Neural progenitor cell (in vitro differentiated cells): ENCODE results near the gene KANK2. TPM values are rescaled to one million over a fixed set of nuclear protein-coding genes. Genes with fewer than 3 reads are reported as not detected.
A peak's percentile ranks its signal among the peaks of the same experiment; 100 is the strongest.
"Not testable (repeated sequence)": the region's sequence is repeated elsewhere in the genome, so short reads cannot be mapped to it uniquely, and the experiment has no call there.

Source experiments
- DNase-seq: peaks from one replicate; pipeline ENCODE4 v3.0.0-alpha.2; 2016; ENCODE audit warnings: low spot score
- H2AFZ ChIP-seq: fragments of 200-600 bp; sonication (generic); replicated peaks from 2 replicates; pipeline ENCODE4 v1.6.1; 2016; ENCODE audit warnings: antibody characterized with exemption
- H3F3A ChIP-seq: fragments of 200-600 bp; sonication (generic); 2 replicates; pipeline ENCODE4 v1.6.1; 2016; ENCODE audit warnings: antibody characterized with exemption, low read depth
- H3K27ac ChIP-seq: fragments of 200-600 bp; sonication (generic); 2 replicates; pipeline ENCODE4 v1.5.1; 2016; ENCODE audit warnings: mild to moderate bottlenecking
- H3K27me3 ChIP-seq: fragments of 200-600 bp; sonication (generic); 2 replicates; pipeline ENCODE4 v1.6.1; 2016; ENCODE audit warnings: mild to moderate bottlenecking, moderate library complexity
- H3K36me3 ChIP-seq: fragments of 200-600 bp; sonication (generic); 2 replicates; pipeline ENCODE4 v1.5.1; 2016
- H3K4me1 ChIP-seq: fragments of 200-600 bp; sonication (generic); 2 replicates; pipeline ENCODE4 v1.6.1; 2016; ENCODE audit warnings: mixed run types
- H3K4me2 ChIP-seq: fragments of 200-600 bp; sonication (generic); 2 replicates; pipeline ENCODE4 v1.6.1; 2016
- H3K4me3 ChIP-seq: fragments of 200-600 bp; sonication (generic); 2 replicates; pipeline ENCODE4 v1.5.1; 2016
- H3K79me2 ChIP-seq: fragments of 200-600 bp; sonication (generic); 2 replicates; pipeline ENCODE4 v1.6.1; 2016; ENCODE audit warnings: low read depth
- H3K9ac ChIP-seq: fragments of 200-600 bp; sonication (generic); 2 replicates; pipeline ENCODE4 v1.6.1; 2016
- H3K9me3 ChIP-seq: fragments of 200-600 bp; sonication (generic); 2 replicates; pipeline ENCODE4 v1.5.1; 2016; ENCODE audit warnings: low read depth
- H4K20me1 ChIP-seq: fragments of 200-600 bp; sonication (generic); 2 replicates; pipeline ENCODE4 v1.6.1; 2016; ENCODE audit warnings: low read depth
- H3K27ac Mint-ChIP-seq: 3 replicates; pipeline ENCODE4 v1.8.0; 2021; ENCODE audit warnings: mixed read lengths
- H3K27me3 Mint-ChIP-seq: 2 replicates; pipeline ENCODE4 v1.8.0; 2022; ENCODE audit warnings: low read depth, mild to moderate bottlenecking, inconsistent platforms, moderate library complexity, mixed read lengths; ENCODE audit not compliant: insufficient read depth
- H3K36me3 Mint-ChIP-seq: 3 replicates; pipeline ENCODE4 v1.8.0; 2021; ENCODE audit warnings: mixed read lengths
- H3K4me1 Mint-ChIP-seq: 3 replicates; pipeline ENCODE4 v1.8.0; 2021; ENCODE audit warnings: mixed read lengths
- H3K4me3 Mint-ChIP-seq: 3 replicates; pipeline ENCODE4 v1.8.0; 2021; ENCODE audit warnings: mild to moderate bottlenecking, moderate library complexity, mixed read lengths
- H3K9me3 Mint-ChIP-seq: 3 replicates; pipeline ENCODE4 v1.8.0; 2020; ENCODE audit warnings: mixed read lengths
- CTCF ChIP-seq: fragments of 200-600 bp; sonication (generic); IDR thresholded peaks from 2 replicates; pipeline ENCODE4 v1.5.1; 2017; ENCODE audit warnings: antibody characterized with exemption, mild to moderate bottlenecking
- EZH2 ChIP-seq: fragments of 200-600 bp; sonication (generic); IDR thresholded peaks from 2 replicates; pipeline ENCODE4 v1.6.1; 2017; ENCODE audit warnings: antibody characterized with exemption, mild to moderate bottlenecking, moderate library complexity
- EZH2phosphoT487 ChIP-seq: fragments of 200-600 bp; sonication (generic); IDR thresholded peaks from 2 replicates; pipeline ENCODE4 v1.6.1; 2017; ENCODE audit warnings: antibody characterized with exemption
- total RNA-seq: library from RNA; depleted of rRNA; stranded (reverse); fragments of >200 nt; gene quantifications from 2 replicates; pipeline ENCODE4 v1.2.3, GENCODE V29; 2015; ENCODE audit warnings: low replicate concordance

Gene KANK2
- total RNA-seq, 1 donor from 2014 or later = 17.5 TPM

- H3K27me3 Mint-ChIP-seq = peaks cover 5% of the 10 kb centered on the region
- Histone ChIP-seq H4K20me1 (peaks cover 29% of the 10 kb centered on the region), H3F3A (peaks cover 58% of the 10 kb centered on the region), H3K36me3 (no peaks in the 10 kb centered on the region), H3K27ac (no peak overlapping the region), H2AFZ (no peak overlapping the region), H3K9ac (no peak overlapping the region), H3K79me2 (no peaks in the 10 kb centered on the region), H3K9me3 (no peaks in the 10 kb centered on the region), H3K4me3 (no peak overlapping the region), H3K4me1 (peaks cover 23% of the 10 kb centered on the region), H3K4me2 (no peak overlapping the region), H3K27me3 (no peaks in the 10 kb centered on the region)
- H3K36me3 Mint-ChIP-seq = peaks cover 10% of the 10 kb centered on the region
- no peak for TF ChIP-seq EZH2phosphoT487
- no peak for TF ChIP-seq CTCF
- TF ChIP-seq EZH2 = no peak
- no peak overlapping the region for H3K4me3 Mint-ChIP-seq
- peaks cover 37% of the 10 kb centered on the region for H3K4me1 Mint-ChIP-seq
- no peak for DNase-seq
- H3K27ac Mint-ChIP-seq = no peak overlapping the region
- no peaks in the 10 kb centered on the region for H3K9me3 Mint-ChIP-seq
Observed at GRCh38 chr19:11141937-11142527, 55.3 kb downstream of the KANK2 start.

GRCh38 chr19:11140896-11141295 lies 56.4 kb downstream of the KANK2 start:
- H3K27ac Mint-ChIP-seq = no peak overlapping the region
- peaks cover 6% of the 10 kb centered on the region for H3K36me3 Mint-ChIP-seq
- TF ChIP-seq EZH2 (no peak), CTCF (no peak), EZH2phosphoT487 (no peak)

GRCh38 chr19:11140023-11140538 lies 57.3 kb downstream of the KANK2 start:
- Histone ChIP-seq H4K20me1 (peaks cover 29% of the 10 kb centered on the region), H3K4me1 (peaks cover 23% of the 10 kb centered on the region), H3F3A (peaks cover 68% of the 10 kb centered on the region)
- not testable (repeated sequence) for H2AFZ ChIP-seq, H3K9ac ChIP-seq, H3K4me3 ChIP-seq, H3K27ac Mint-ChIP-seq, H3K36me3 ChIP-seq, DNase-seq, H3K27me3 Mint-ChIP-seq, H3K27ac ChIP-seq, H3K27me3 ChIP-seq, H3K4me2 ChIP-seq, H3K36me3 Mint-ChIP-seq, H3K4me3 Mint-ChIP-seq, H3K9me3 Mint-ChIP-seq, H3K79me2 ChIP-seq, H3K9me3 ChIP-seq
- peaks cover 36% of the 10 kb centered on the region for H3K4me1 Mint-ChIP-seq

More at GRCh38 chr19:11140896-11141295, 56.4 kb downstream of the KANK2 start:
- H3K9me3 Mint-ChIP-seq = no peaks in the 10 kb centered on the region
- no peak overlapping the region for H3K4me2 ChIP-seq
- no peak overlapping the region for H3K27ac ChIP-seq
- no peak overlapping the region for H2AFZ ChIP-seq
- H3K9ac ChIP-seq = no peak overlapping the region
- H3K36me3 ChIP-seq = no peaks in the 10 kb centered on the region
- peaks cover 29% of the 10 kb centered on the region for H4K20me1 ChIP-seq
- peaks cover 5% of the 10 kb centered on the region for H3K27me3 Mint-ChIP-seq
- no peaks in the 10 kb centered on the region for H3K79me2 ChIP-seq
- H3F3A ChIP-seq = peaks cover 65% of the 10 kb centered on the region
- DNase-seq = no peak
- peaks cover 37% of the 10 kb centered on the region for H3K4me1 Mint-ChIP-seq
- H3K4me3 Mint-ChIP-seq = peak overlapping the region; percentile 55
- no peak overlapping the region for H3K4me3 ChIP-seq
- H3K4me1 ChIP-seq = peaks cover 23% of the 10 kb centered on the region
- H3K27me3 ChIP-seq = no peaks in the 10 kb centered on the region
- H3K9me3 ChIP-seq = no peaks in the 10 kb centered on the region

- no peak overlapping the region for H3K27ac Mint-ChIP-seq
- Histone ChIP-seq H3K9me3 (no peaks in the 10 kb centered on the region), H4K20me1 (peaks cover 29% of the 10 kb centered on the region), H3K4me1 (peaks cover 23% of the 10 kb centered on the region), H3K27ac (no peak overlapping the region), H3K4me2 (peak overlapping the region; percentile 71), H2AFZ (no peak overlapping the region), H3K27me3 (no peaks in the 10 kb centered on the region), H3K79me2 (no peaks in the 10 kb centered on the region), H3K4me3 (no peak overlapping the region), H3K9ac (no peak overlapping the region), H3F3A (peaks cover 76% of the 10 kb centered on the region), H3K36me3 (no peaks in the 10 kb centered on the region)
- no peaks in the 10 kb centered on the region for H3K9me3 Mint-ChIP-seq
- TF ChIP-seq CTCF (no peak), EZH2 (no peak), EZH2phosphoT487 (no peak)
- peak; percentile 78 for DNase-seq
- peak overlapping the region; percentile 71 for H3K4me3 Mint-ChIP-seq
- H3K36me3 Mint-ChIP-seq = peaks cover 2% of the 10 kb centered on the region
- H3K4me1 Mint-ChIP-seq = peaks cover 34% of the 10 kb centered on the region
- peaks cover 5% of the 10 kb centered on the region for H3K27me3 Mint-ChIP-seq
Observed at GRCh38 chr19:11138601-11139300, 58.6 kb downstream of the KANK2 start.
